DOHH2 (cell line): Measurements from ENCODE around the gene HOXD9.

Experiments used
- EZH2phosphoT487 ChIP-seq: fragments of 200-600 bp; sonication (generic); IDR thresholded peaks from 2 replicates; pipeline ENCODE4 v1.6.1; 2017; ENCODE audit warnings: borderline replicate concordance, mild to moderate bottlenecking, antibody characterized with exemption, low read length, moderate library complexity, mixed read lengths
- TF ChIP-seq, protein P1 (sequence below): fragments of 200-600 bp; sonication (generic); IDR thresholded peaks from one replicate; pipeline ENCODE4 v1.5.1; 2014; ENCODE audit warnings: antibody characterized with exemption, mild to moderate bottlenecking, low read depth, low read length; ENCODE audit not compliant: poor library complexity, severe bottlenecking

DNA sequence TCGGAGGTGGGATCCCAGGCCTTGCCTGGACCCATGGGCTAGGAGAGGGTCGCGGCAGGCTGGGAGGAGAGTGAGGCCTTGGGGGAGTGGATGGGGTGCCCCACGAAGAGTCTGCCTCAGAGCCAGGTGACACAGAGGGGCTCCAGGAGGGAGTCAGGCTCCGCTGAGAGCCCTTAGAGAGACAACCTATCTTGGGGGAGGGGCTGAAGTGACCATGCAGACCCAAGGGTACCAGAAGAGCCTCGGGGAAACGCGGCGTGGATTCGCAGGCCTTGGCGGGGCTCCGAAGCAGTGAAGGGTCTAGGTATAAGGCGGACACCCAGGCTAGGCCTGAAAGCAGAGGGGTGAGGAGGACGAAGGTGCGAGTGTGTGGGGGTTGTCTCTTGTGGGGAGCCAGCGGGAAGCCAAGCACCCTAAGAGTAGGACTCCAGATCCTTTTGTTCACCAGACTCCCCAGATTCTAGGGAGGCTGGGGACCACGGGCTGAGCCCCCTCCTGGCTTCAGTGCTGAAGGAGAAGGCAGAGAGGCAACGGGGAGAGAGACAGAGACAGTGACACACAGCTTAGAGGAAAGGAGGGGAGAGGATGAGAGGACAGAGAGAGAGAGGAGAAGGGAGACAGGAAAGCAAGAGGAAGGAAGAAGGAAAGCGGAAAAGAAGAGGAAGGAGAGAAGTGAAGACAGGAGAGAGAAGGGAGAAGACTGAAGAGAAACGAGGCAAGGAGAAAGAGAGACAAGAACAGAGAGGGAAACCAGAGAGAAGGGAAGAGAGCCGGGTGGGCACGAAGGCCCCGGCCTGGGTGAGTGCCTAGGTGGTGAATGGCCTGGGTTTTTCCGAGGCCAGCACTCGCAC lies 16.6 kb upstream of the HOXD9 start:
- TF ChIP-seq, protein P1, sequence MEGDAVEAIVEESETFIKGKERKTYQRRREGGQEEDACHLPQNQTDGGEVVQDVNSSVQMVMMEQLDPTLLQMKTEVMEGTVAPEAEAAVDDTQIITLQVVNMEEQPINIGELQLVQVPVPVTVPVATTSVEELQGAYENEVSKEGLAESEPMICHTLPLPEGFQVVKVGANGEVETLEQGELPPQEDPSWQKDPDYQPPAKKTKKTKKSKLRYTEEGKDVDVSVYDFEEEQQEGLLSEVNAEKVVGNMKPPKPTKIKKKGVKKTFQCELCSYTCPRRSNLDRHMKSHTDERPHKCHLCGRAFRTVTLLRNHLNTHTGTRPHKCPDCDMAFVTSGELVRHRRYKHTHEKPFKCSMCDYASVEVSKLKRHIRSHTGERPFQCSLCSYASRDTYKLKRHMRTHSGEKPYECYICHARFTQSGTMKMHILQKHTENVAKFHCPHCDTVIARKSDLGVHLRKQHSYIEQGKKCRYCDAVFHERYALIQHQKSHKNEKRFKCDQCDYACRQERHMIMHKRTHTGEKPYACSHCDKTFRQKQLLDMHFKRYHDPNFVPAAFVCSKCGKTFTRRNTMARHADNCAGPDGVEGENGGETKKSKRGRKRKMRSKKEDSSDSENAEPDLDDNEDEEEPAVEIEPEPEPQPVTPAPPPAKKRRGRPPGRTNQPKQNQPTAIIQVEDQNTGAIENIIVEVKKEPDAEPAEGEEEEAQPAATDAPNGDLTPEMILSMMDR, result no peak
- no peak for TF ChIP-seq EZH2phosphoT487
